ENCODE measurements around the gene FMC1.

- TF ChIP-seq CTCF (IDR thresholded peaks at IDR 0.05): no peak
- no peak for TF ChIP-seq POLR2A (IDR thresholded peaks at IDR 0.05)
- TF ChIP-seq POLR2AphosphoS5 (IDR thresholded peaks at IDR 0.05): no peak
Observed at GRCh38 chr7:139389774-139390173, 48.6 kb downstream of the FMC1 start.
